Eye (tissue), 1 donor: ENCODE data around the gene LIME1.
A peak's percentile ranks its signal among the peaks of the same experiment; 100 is the strongest.

Experiments used
- DNase-seq: peaks from one replicate; pipeline ENCODE4 v3.0.0-alpha.2; 2015

Gene LIME1

GRCh38 chr20:63739130-63740069, 2.9 kb downstream of the LIME1 start, which contains the start of gene SLC2A4RG:
SLC2A4RG (plus strand) TSS chr20:63739776; CDS start chr20:63739913, 137 bp downstream.
- DNase-seq = peak; percentile 86

- peak; percentile 61 for DNase-seq
Measured at GRCh38 chr20:63740070-63740626, 3.7 kb downstream of the LIME1 start.

GRCh38 chr20:63740627-63741353, 4.3 kb downstream of the LIME1 start:
- DNase-seq = peak; percentile 92

- DNase-seq = no peak
Measured at GRCh38 chr20:63741354-63741675, 4.9 kb downstream of the LIME1 start.

GRCh38 chr20:63741676-63742380, 5.4 kb downstream of the LIME1 start:
- DNase-seq = no peak

- no peak for DNase-seq
Measured at GRCh38 chr20:63742381-63743024, 6.0 kb downstream of the LIME1 start.

GRCh38 chr20:63743210-63743970, 6.9 kb downstream of the LIME1 start:
- no peak for DNase-seq

- DNase-seq = no peak
Measured at GRCh38 chr20:63744158-63744557, 7.7 kb downstream of the LIME1 start.

- DNase-seq = no peak
Measured at GRCh38 chr20:63744574-63745423, 8.3 kb downstream of the LIME1 start.

- DNase-seq = no peak
Measured at GRCh38 chr20:63745424-63745805, 9.0 kb downstream of the LIME1 start.

GRCh38 chr20:63745961-63746731, 9.7 kb downstream of the LIME1 start:
- no peak for DNase-seq

- DNase-seq = no peak
Measured at GRCh38 chr20:63746751-63747315, 10.4 kb downstream of the LIME1 start.

GRCh38 chr20:63747622-63748069, 11.2 kb downstream of the LIME1 start:
- DNase-seq = no peak

GRCh38 chr20:63748070-63748933, 11.8 kb downstream of the LIME1 start:
- DNase-seq = no peak

GRCh38 chr20:63748934-63749270, 12.4 kb downstream of the LIME1 start:
- DNase-seq = no peak

GRCh38 chr20:63749597-63750508, 13.4 kb downstream of the LIME1 start:
- no peak for DNase-seq

GRCh38 chr20:63750807-63751470, 14.5 kb downstream of the LIME1 start:
- DNase-seq = no peak
